IMR-90 (cell line): ENCODE data around the gene CCDC184. TPM values are rescaled to one million over a fixed set of nuclear protein-coding genes. Genes with fewer than 3 reads are reported as not detected.

Experiments used
- ATAC-seq: fragments of 200-7000 bp; cut with Tn5 transposase; 2 replicates; pipeline ENCODE4 v1.9.1; 2020; ENCODE audit warnings: low read depth, mild to moderate bottlenecking, moderate library complexity
- BruUV-seq: library from RNA; stranded (reverse); fragments of 400-500 nt; replicated peaks from 2 replicates; lab custom pipeline; 2021; lab: Mats Ljungman, UMichigan
- CTCF ChIA-PET: fragments of 300-600 bp; formaldehyde crosslinking; extraction: SDS; loops from one replicate; lab custom pipeline; 2021; ENCODE audit warnings: antibody characterized with exemption; lab: Yijun Ruan, JAX
- POLR2A ChIA-PET: fragments of 300-600 bp; sonication (Branson Sonifier 250); formaldehyde crosslinking; loops from one replicate; lab custom pipeline; 2022; ENCODE audit warnings: antibody characterized with exemption; ENCODE audit not compliant: unreplicated experiment; lab: Charles Lee
- DNase-seq: peaks from one replicate; pipeline ENCODE4 v3.0.0; 2013
- H2AFZ ChIP-seq: replicated peaks from 2 replicates; pipeline ENCODE3; 2013; ENCODE audit warnings: low read length, mild to moderate bottlenecking; ENCODE audit not compliant: poor library complexity
- H2AK5ac ChIP-seq: 2 replicates; pipeline ENCODE4 v1.6.1; 2013; ENCODE audit warnings: low read depth, low read length, inconsistent platforms
- H2AK9ac ChIP-seq: replicated peaks from 2 replicates; pipeline ENCODE3; 2013; ENCODE audit warnings: mild to moderate bottlenecking, low read depth, low read length, moderate library complexity; ENCODE audit not compliant: poor library complexity
- H2BK120ac ChIP-seq: 2 replicates; pipeline ENCODE4 v1.6.1; 2013; ENCODE audit warnings: low read depth, low read length, inconsistent platforms
- H2BK15ac ChIP-seq: 3 replicates; pipeline ENCODE4 v1.6.1; 2013; ENCODE audit warnings: low read depth, low read length, inconsistent platforms
- H2BK20ac ChIP-seq: 2 replicates; pipeline ENCODE4 v1.6.1; 2013; ENCODE audit warnings: low read depth, mild to moderate bottlenecking, inconsistent platforms, low read length, moderate library complexity
- H2BK5ac ChIP-seq: 2 replicates; pipeline ENCODE4 v1.6.1; 2013; ENCODE audit warnings: mild to moderate bottlenecking, low read depth, low read length, inconsistent platforms; ENCODE audit not compliant: poor library complexity, severe bottlenecking
- H3K14ac ChIP-seq: replicated peaks from 2 replicates; pipeline ENCODE4 v1.6.1; 2013; ENCODE audit warnings: low read depth, low read length, inconsistent platforms
- H3K18ac ChIP-seq: 2 replicates; pipeline ENCODE4 v1.6.1; 2013; ENCODE audit warnings: low read depth, low read length, control low read depth
- H3K23ac ChIP-seq: 2 replicates; pipeline ENCODE4 v1.6.1; 2013; ENCODE audit warnings: low read depth, low read length, inconsistent platforms
- H3K27ac ChIP-seq: 2 replicates; pipeline ENCODE4 v1.5.1; 2013; ENCODE audit warnings: mild to moderate bottlenecking, control low read depth, low read length; ENCODE audit not compliant: insufficient read depth
- H3K27me3 ChIP-seq: 2 replicates; pipeline ENCODE4 v1.6.1; 2013; ENCODE audit warnings: low read length; ENCODE audit not compliant: control insufficient read depth, insufficient read depth
- H3K36me3 ChIP-seq: 2 replicates; pipeline ENCODE4 v1.6.1; 2013; ENCODE audit warnings: low read length, mixed read lengths; ENCODE audit not compliant: control insufficient read depth, insufficient read depth
- H3K4ac ChIP-seq: 2 replicates; pipeline ENCODE4 v1.6.1; 2013; ENCODE audit warnings: low read depth, low read length, inconsistent platforms
- H3K4me1 ChIP-seq: 2 replicates; pipeline ENCODE4 v1.6.1; 2013; ENCODE audit warnings: low read length, mixed read lengths; ENCODE audit not compliant: control insufficient read depth, insufficient read depth
- H3K4me2 ChIP-seq: 2 replicates; pipeline ENCODE4 v1.6.1; 2013; ENCODE audit warnings: low read depth, mild to moderate bottlenecking, control low read depth, low read length, moderate library complexity
- H3K4me3 ChIP-seq: 2 replicates; pipeline ENCODE4 v1.5.1; 2013; ENCODE audit warnings: low read depth, mild to moderate bottlenecking, control low read depth, low read length, moderate library complexity; ENCODE audit not compliant: insufficient read depth
- H3K56ac ChIP-seq: 2 replicates; pipeline ENCODE4 v1.6.1; 2013; ENCODE audit warnings: low read length, inconsistent platforms; ENCODE audit not compliant: insufficient read depth; ENCODE audit errors: extremely low read depth
- H3K79me1 ChIP-seq, 2 experiments: 2 replicates each; pipeline ENCODE4 v1.6.1; 2013; ENCODE audit warnings: low read length in 2 of 2, inconsistent platforms in 1 of 2, low read depth in 1 of 2
- H3K9ac ChIP-seq: 2 replicates; pipeline ENCODE4 v1.6.1; 2013; ENCODE audit warnings: low read depth, low read length, control low read depth
- H3K9me1 ChIP-seq: 2 replicates; pipeline ENCODE4 v1.6.1; 2013; ENCODE audit warnings: low read length, inconsistent platforms; ENCODE audit not compliant: insufficient read depth
- H3K9me3 ChIP-seq: 2 replicates; pipeline ENCODE4 v1.6.1; 2013; ENCODE audit warnings: low read length; ENCODE audit not compliant: control insufficient read depth, insufficient read depth
- H4K20me1 ChIP-seq: 2 replicates; pipeline ENCODE4 v1.6.1; 2013; ENCODE audit warnings: low read length, inconsistent platforms; ENCODE audit not compliant: insufficient read depth
- H4K5ac ChIP-seq: 2 replicates; pipeline ENCODE4 v1.6.1; 2013; ENCODE audit warnings: mild to moderate bottlenecking, low read depth, low read length, control low read depth
- H4K8ac ChIP-seq, 2 experiments: 2 replicates each; pipeline ENCODE4 v1.6.1; 2013; ENCODE audit warnings: low read depth in 2 of 2, low read length in 2 of 2, control low read depth in 1 of 2, inconsistent platforms in 1 of 2
- H4K91ac ChIP-seq: 2 replicates; pipeline ENCODE4 v1.6.1; 2013; ENCODE audit warnings: low read depth, low read length, inconsistent platforms; ENCODE audit not compliant: insufficient read depth
- BHLHE40 ChIP-seq: fragments of 150-350 bp; IDR thresholded peaks from 2 replicates; pipeline ENCODE4 v1.6.1; 2016; ENCODE audit warnings: mild to moderate bottlenecking, low read depth, low read length
- CEBPB ChIP-seq: IDR thresholded peaks from 2 replicates; pipeline ENCODE4 v1.6.1; 2012; ENCODE audit warnings: low read depth, low read length, improper control_type of control experiment
- CHD1 ChIP-seq: IDR thresholded peaks from 2 replicates; pipeline ENCODE4 v1.6.1; 2012; ENCODE audit warnings: low read depth, low read length, improper control_type of control experiment
- CTCF ChIP-seq: conservative IDR thresholded peaks from 2 replicates; pipeline ENCODE4 v1.5.1; 2012; ENCODE audit warnings: mild to moderate bottlenecking, low read depth, low read length, improper control_type of control experiment
- ELK1 ChIP-seq: fragments of 150-350 bp; IDR thresholded peaks from 2 replicates; pipeline ENCODE4 v1.6.1; 2016; ENCODE audit warnings: low read depth, mild to moderate bottlenecking, low read length, moderate library complexity, borderline replicate concordance
- FOS ChIP-seq: fragments of 150-350 bp; IDR thresholded peaks from 2 replicates; pipeline ENCODE4 v1.6.1; 2016; ENCODE audit warnings: low read depth, low read length
- MAFK ChIP-seq: IDR thresholded peaks from 2 replicates; pipeline ENCODE4 v1.6.1; 2012; ENCODE audit warnings: low read depth, low read length, improper control_type of control experiment
- MAZ ChIP-seq: IDR thresholded peaks from 2 replicates; pipeline ENCODE4 v1.6.1; 2012; ENCODE audit warnings: low read depth, mild to moderate bottlenecking, low read length, improper control_type of control experiment, moderate library complexity, borderline replicate concordance
- MXI1 ChIP-seq: IDR thresholded peaks from 2 replicates; pipeline ENCODE4 v1.6.1; 2012; ENCODE audit warnings: low read depth, mild to moderate bottlenecking, low read length, moderate library complexity, borderline replicate concordance
- NFE2L2 ChIP-seq: fragments of 150-350 bp; IDR thresholded peaks from 2 replicates; pipeline ENCODE4 v1.6.1; 2016; ENCODE audit warnings: low read depth, mild to moderate bottlenecking, low read length
- POLR2A ChIP-seq: IDR thresholded peaks from 2 replicates; pipeline ENCODE4 v1.6.1; 2012; ENCODE audit warnings: mild to moderate bottlenecking, low read depth, low read length
- RAD21 ChIP-seq: IDR thresholded peaks from 2 replicates; pipeline ENCODE4 v1.6.1; 2012; ENCODE audit warnings: low read length, improper control_type of control experiment
- RCOR1 ChIP-seq: IDR thresholded peaks from 2 replicates; pipeline ENCODE4 v1.6.1; 2012; ENCODE audit warnings: mild to moderate bottlenecking, low read length, improper control_type of control experiment; ENCODE audit not compliant: insufficient replicate concordance
- RFX5 ChIP-seq: IDR thresholded peaks from 2 replicates; pipeline ENCODE4 v1.8.0; 2012; ENCODE audit warnings: low read depth, mild to moderate bottlenecking, low read length, moderate library complexity
- SMC3 ChIP-seq: fragments of 150-350 bp; IDR thresholded peaks from 2 replicates; pipeline ENCODE4 v1.6.1; 2016; ENCODE audit warnings: low read depth, mild to moderate bottlenecking, antibody characterized with exemption, low read length, moderate library complexity
- USF2 ChIP-seq: fragments of 150-350 bp; IDR thresholded peaks from 2 replicates; pipeline ENCODE4 v1.6.1; 2017; ENCODE audit warnings: mild to moderate bottlenecking, antibody characterized with exemption, low read length, low read depth
- WGBS, 2 experiments: methylation state at CpG; one replicate each; pipeline versions ENCODE4 v1.1.5 to v1.1.7; 2013; ENCODE audit warnings: missing lambda C conversion rate in 2 of 2; ENCODE audit not compliant: insufficient read length in 1 of 2; ENCODE audit errors: extremely low coverage in 2 of 2; 5-methylcytosine and 5-hydroxymethylcytosine counted together
- dilution Hi-C: fragments of 300-500 bp; cut with HindIII; formaldehyde crosslinking; loops from one replicate; pipeline ENCODE4 v1.14.3; 2018; ENCODE audit warnings: low sequenced_read_pairs; ENCODE audit not compliant: unreplicated experiment
- in situ Hi-C: fragments of 300-500 bp; cut with MboI; formaldehyde crosslinking; loops from 3 replicates; pipeline ENCODE4 v1.14.3; 2019; ENCODE audit warnings: low sequenced_read_pairs, inconsistent platforms, mixed read lengths
- intact Hi-C: fragments of 100-400 bp; cut with micrococcal nuclease; formaldehyde crosslinking; loops from 2 replicates; pipeline ENCODE4 v1.10.0; 2022
- polyA plus RNA-seq, 3 experiments: library from polyadenylated mRNA; depleted of rRNA; stranded (reverse); fragments of >200 nt; gene quantifications; 2 replicates each; pipeline ENCODE4 v1.2.3, GENCODE V29; 2012; ENCODE audit warnings: low replicate concordance in 1 of 3
- total RNA-seq: library from RNA; depleted of rRNA; stranded (reverse); fragments of >200 nt; gene quantifications from 2 replicates; pipeline ENCODE4 v1.2.3, GENCODE V29; 2012

Gene CCDC184
- total and polyA plus RNA-seq, 2 of the 4 experiments (the other 2 are of a cell fraction) = 0.18 to 0.22 TPM

- Histone ChIP-seq H2BK120ac (no peak overlapping the region), H2BK20ac (no peak overlapping the region), H3K4me2 (no peak overlapping the region), H3K79me1 (no peaks in the 10 kb centered on the region), H4K20me1 (no peaks in the 10 kb centered on the region), H3K4me1 (no peaks in the 10 kb centered on the region), H4K91ac (no peak overlapping the region), H3K23ac (no peak overlapping the region), H3K14ac (no peak overlapping the region), H2BK15ac (no peak overlapping the region), H3K9me3 (no peaks in the 10 kb centered on the region), H3K4me3 (no peak overlapping the region), H3K18ac (no peak overlapping the region), H3K56ac (no peak overlapping the region), H2AFZ (no peak overlapping the region), H4K5ac (no peak overlapping the region), H3K9me1 (no peaks in the 10 kb centered on the region), H2AK9ac (no peak overlapping the region), H3K36me3 (no peaks in the 10 kb centered on the region), H3K27ac (no peak overlapping the region), H3K27me3 (peaks cover 5% of the 10 kb centered on the region), H2BK5ac (no peak overlapping the region), H3K4ac (no peak overlapping the region), H4K8ac (no peak overlapping the region), H3K9ac (no peak overlapping the region), H2AK5ac (no peak overlapping the region)
- in situ Hi-C loops (no loop called here), dilution Hi-C loops (no loop called here), intact Hi-C loops (loop anchor here (5.0 to 10.0 kb wide), 2 partner anchors 448 to 454 kb away; no protein-coding TSS in a partner anchor)
- BruUV-seq = no TSS peak
- CTCF ChIA-PET = interaction anchor here (0.6 to 1.3 kb wide), 2 partner anchors 14 to 53 kb away, joined by 4 to 7 read pairs; partner anchors contain the start of gene CCDC184
- 78% methylated on average over 14 of the region's 19 CpGs; no CpG with 5 or more reads in 1 of the 2 experiments for WGBS, 2 experiments
- DNase-seq (no peak), ATAC-seq (no peak)
- TF ChIP-seq CEBPB (no peak), POLR2A (no peak), CHD1 (no peak), MAFK (no peak), BHLHE40 (no peak), ELK1 (no peak), CTCF (no peak), SMC3 (no peak), RCOR1 (no peak), RFX5 (no peak), FOS (no peak), MAZ (no peak), USF2 (no peak), RAD21 (no peak), NFE2L2 (no peak), MXI1 (no peak)
- POLR2A ChIA-PET = no interaction called here
These were observed 14.4 kb upstream of the CCDC184 start for GRCh38 chr12:48169011-48169410.
